Neural cell (in vitro differentiated cells): ENCODE results near the gene ZNF561. TPM values are rescaled to one million over a fixed set of nuclear protein-coding genes. Genes with fewer than 3 reads are reported as not detected.
A peak's percentile ranks its signal among the peaks of the same experiment; 100 is the strongest.

Experiments used
- H2AFZ ChIP-seq: fragments of 200-600, 300-800 bp; sonication (generic), shearing (Covaris generic); 2 replicates; pipeline ENCODE4 v1.6.0; 2014; ENCODE audit warnings: low read depth, mild to moderate bottlenecking, antibody characterized with exemption, low read length, moderate library complexity
- H3F3A ChIP-seq: fragments of 200-600 bp; shearing (Covaris generic); 2 replicates; pipeline ENCODE4 v1.6.1; 2016; ENCODE audit warnings: mild to moderate bottlenecking, moderate library complexity, mixed read lengths, antibody characterized with exemption, low read length; ENCODE audit not compliant: insufficient read depth, poor library complexity, severe bottlenecking
- H3K27ac ChIP-seq: fragments of 200-600, 300-800 bp; sonication (generic), shearing (Covaris generic); 2 replicates; pipeline ENCODE4 v1.5.1; 2014; ENCODE audit warnings: mild to moderate bottlenecking, low read length, moderate library complexity
- H3K27me3 ChIP-seq: fragments of 300-800, 200-600 bp; sonication (generic), shearing (Covaris generic); 2 replicates; pipeline ENCODE4 v1.6.0; 2014; ENCODE audit warnings: mild to moderate bottlenecking, low read depth, low read length, moderate library complexity; ENCODE audit not compliant: insufficient read depth
- H3K36me3 ChIP-seq: fragments of 300-800, 200-600 bp; sonication (generic), shearing (Covaris generic); 2 replicates; pipeline ENCODE4 v1.5.1; 2014; ENCODE audit warnings: mild to moderate bottlenecking, antibody characterized with exemption, low read length, moderate library complexity; ENCODE audit not compliant: insufficient read depth
- H3K4me2 ChIP-seq: fragments of 300-800, 200-600 bp; sonication (generic), shearing (Covaris generic); 2 replicates; pipeline ENCODE4 v1.6.0; 2014; ENCODE audit warnings: mild to moderate bottlenecking, low read length
- H3K4me3 ChIP-seq: fragments of 300-800, 200-600 bp; sonication (generic), shearing (Covaris generic); 2 replicates; pipeline ENCODE4 v1.5.1; 2014; ENCODE audit warnings: mild to moderate bottlenecking, low read length, moderate library complexity
- H3K79me2 ChIP-seq: fragments of 200-600 bp; shearing (Covaris generic); replicated peaks from 2 replicates; pipeline ENCODE4 v1.6.0; 2014; ENCODE audit warnings: mild to moderate bottlenecking, low read length, moderate library complexity; ENCODE audit not compliant: insufficient read depth
- H3K9ac ChIP-seq: fragments of 300-800, 200-600 bp; sonication (generic), shearing (Covaris generic); 2 replicates; pipeline ENCODE4 v1.6.1; 2016; ENCODE audit warnings: mild to moderate bottlenecking, low read length, mixed read lengths
- H3K9me2 ChIP-seq: fragments of 200-600 bp; shearing (Covaris generic); 2 replicates; pipeline ENCODE4 v1.6.1; 2016; ENCODE audit warnings: mild to moderate bottlenecking, low read length, mixed read lengths; ENCODE audit not compliant: insufficient read depth
- H3K9me3 ChIP-seq: fragments of 200-600, 300-800 bp; sonication (generic), shearing (Covaris generic); 2 replicates; pipeline ENCODE4 v1.6.1; 2016; ENCODE audit warnings: mild to moderate bottlenecking, mixed run types, low read length, moderate library complexity, mixed read lengths
- H4K20me1 ChIP-seq: fragments of 200-600 bp; shearing (Covaris generic); 2 replicates; pipeline ENCODE4 v1.6.1; 2016; ENCODE audit warnings: mild to moderate bottlenecking, mixed run types; ENCODE audit not compliant: insufficient read depth
- CTCF ChIP-seq: fragments of 450-650 bp; IDR thresholded peaks from 2 replicates; pipeline ENCODE4 v1.5.1; 2014; ENCODE audit warnings: antibody characterized with exemption, mild to moderate bottlenecking, moderate library complexity; ENCODE audit not compliant: poor library complexity, severe bottlenecking
- EP300 ChIP-seq: fragments of 450-650 bp; conservative IDR thresholded peaks from 2 replicates; pipeline ENCODE4 v1.6.1; 2014; ENCODE audit warnings: antibody characterized with exemption, mild to moderate bottlenecking, moderate library complexity; ENCODE audit not compliant: poor library complexity, severe bottlenecking
- EZH2 ChIP-seq: fragments of 200-600, 300-800 bp; shearing (Covaris generic), sonication (generic); IDR thresholded peaks from 2 replicates; pipeline ENCODE4 v1.6.1; 2014; ENCODE audit warnings: antibody characterized with exemption, low read length, borderline replicate concordance, mild to moderate bottlenecking; ENCODE audit not compliant: insufficient read depth, poor library complexity, severe bottlenecking
- MXI1 ChIP-seq: fragments of 450-650 bp; conservative IDR thresholded peaks from 2 replicates; pipeline ENCODE4 v1.6.1; 2014; ENCODE audit warnings: antibody characterized with exemption, mild to moderate bottlenecking; ENCODE audit not compliant: poor library complexity, severe bottlenecking
- POLR2AphosphoS5 ChIP-seq: IDR thresholded peaks from 2 replicates; pipeline ENCODE4 v1.6.1; 2012
- RAD21 ChIP-seq: fragments of 450-650 bp; conservative IDR thresholded peaks from 2 replicates; pipeline ENCODE4 v1.6.1; 2014; ENCODE audit warnings: antibody characterized with exemption, mild to moderate bottlenecking, moderate library complexity
- SMC3 ChIP-seq: fragments of 450-650 bp; conservative IDR thresholded peaks from 2 replicates; pipeline ENCODE4 v1.6.1; 2014; ENCODE audit warnings: antibody characterized with exemption, mild to moderate bottlenecking, moderate library complexity; ENCODE audit not compliant: poor library complexity
- TAF1 ChIP-seq: IDR thresholded peaks from 2 replicates; pipeline ENCODE4 v1.6.1; 2012; ENCODE audit warnings: low read depth
- polyA plus RNA-seq: library from polyadenylated mRNA; depleted of rRNA; stranded (reverse); fragments of >200 nt; gene quantifications from 2 replicates; pipeline ENCODE4 v1.2.3, GENCODE V29; 2014
- TF ChIP-seq, protein P1 (sequence below): IDR thresholded peaks from 2 replicates; pipeline ENCODE4 v1.6.1; 2012; ENCODE audit warnings: borderline replicate concordance

ZNF561 gene
- polyA plus RNA-seq, 1 donor from 2014 or later, result 35.5 TPM

DNA sequence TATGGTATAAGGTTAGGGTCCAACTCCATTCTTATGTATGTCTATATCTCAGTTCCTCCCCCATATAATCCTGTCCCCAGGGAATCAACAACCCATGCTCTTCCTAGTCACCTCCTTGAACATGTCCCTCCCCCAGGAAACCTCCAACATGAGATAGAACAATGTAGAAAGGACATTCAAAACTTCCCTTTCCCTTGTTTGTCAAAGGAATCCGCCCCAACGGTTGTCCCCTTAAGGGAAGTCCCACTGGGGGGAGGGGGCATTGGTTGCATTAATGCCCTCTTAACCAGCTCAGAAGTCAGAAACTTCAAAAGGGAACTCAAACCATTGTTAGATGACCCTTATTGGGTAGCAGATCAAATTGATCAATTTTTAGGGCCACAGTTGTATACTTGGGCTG lies 6.8 kb upstream of the ZNF561 start:
- TF ChIP-seq EZH2 (no peak), RAD21 (no peak)
- Histone ChIP-seq H4K20me1 (no peaks in the 10 kb centered on the region), H3K27me3 (no peaks in the 10 kb centered on the region), H3K9ac (no peak overlapping the region), H3K79me2 (peaks cover 5% of the 10 kb centered on the region), H3K4me2 (no peak overlapping the region), H3K27ac (no peak overlapping the region), H2AFZ (no peak overlapping the region), H3F3A (no peaks in the 10 kb centered on the region), H3K9me2 (no peaks in the 10 kb centered on the region), H3K9me3 (no peaks in the 10 kb centered on the region), H3K4me3 (no peak overlapping the region), H3K36me3 (peaks cover 3% of the 10 kb centered on the region)

- no peaks in the 10 kb centered on the region for H3K9me2 ChIP-seq
- peak overlapping the region; percentile 87 for H3K4me3 ChIP-seq
- peaks cover 30% of the 10 kb centered on the region for H3K79me2 ChIP-seq
- no peak overlapping the region for H3K27ac ChIP-seq
- no peak overlapping the region for H2AFZ ChIP-seq
- H3F3A ChIP-seq, result peaks cover 2% of the 10 kb centered on the region
- H3K27me3 ChIP-seq, result no peaks in the 10 kb centered on the region
- peak overlapping the region; percentile 95 for H3K4me2 ChIP-seq
- H3K9me3 ChIP-seq, result no peaks in the 10 kb centered on the region
- no peaks in the 10 kb centered on the region for H3K36me3 ChIP-seq
- no peak for TF ChIP-seq EZH2
- no peak for TF ChIP-seq EP300
- TF ChIP-seq MXI1, result no peak
- TF ChIP-seq, protein P1, sequence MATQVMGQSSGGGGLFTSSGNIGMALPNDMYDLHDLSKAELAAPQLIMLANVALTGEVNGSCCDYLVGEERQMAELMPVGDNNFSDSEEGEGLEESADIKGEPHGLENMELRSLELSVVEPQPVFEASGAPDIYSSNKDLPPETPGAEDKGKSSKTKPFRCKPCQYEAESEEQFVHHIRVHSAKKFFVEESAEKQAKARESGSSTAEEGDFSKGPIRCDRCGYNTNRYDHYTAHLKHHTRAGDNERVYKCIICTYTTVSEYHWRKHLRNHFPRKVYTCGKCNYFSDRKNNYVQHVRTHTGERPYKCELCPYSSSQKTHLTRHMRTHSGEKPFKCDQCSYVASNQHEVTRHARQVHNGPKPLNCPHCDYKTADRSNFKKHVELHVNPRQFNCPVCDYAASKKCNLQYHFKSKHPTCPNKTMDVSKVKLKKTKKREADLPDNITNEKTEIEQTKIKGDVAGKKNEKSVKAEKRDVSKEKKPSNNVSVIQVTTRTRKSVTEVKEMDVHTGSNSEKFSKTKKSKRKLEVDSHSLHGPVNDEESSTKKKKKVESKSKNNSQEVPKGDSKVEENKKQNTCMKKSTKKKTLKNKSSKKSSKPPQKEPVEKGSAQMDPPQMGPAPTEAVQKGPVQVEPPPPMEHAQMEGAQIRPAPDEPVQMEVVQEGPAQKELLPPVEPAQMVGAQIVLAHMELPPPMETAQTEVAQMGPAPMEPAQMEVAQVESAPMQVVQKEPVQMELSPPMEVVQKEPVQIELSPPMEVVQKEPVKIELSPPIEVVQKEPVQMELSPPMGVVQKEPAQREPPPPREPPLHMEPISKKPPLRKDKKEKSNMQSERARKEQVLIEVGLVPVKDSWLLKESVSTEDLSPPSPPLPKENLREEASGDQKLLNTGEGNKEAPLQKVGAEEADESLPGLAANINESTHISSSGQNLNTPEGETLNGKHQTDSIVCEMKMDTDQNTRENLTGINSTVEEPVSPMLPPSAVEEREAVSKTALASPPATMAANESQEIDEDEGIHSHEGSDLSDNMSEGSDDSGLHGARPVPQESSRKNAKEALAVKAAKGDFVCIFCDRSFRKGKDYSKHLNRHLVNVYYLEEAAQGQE, result no peak
- no peak for TF ChIP-seq RAD21
- no peak for TF ChIP-seq POLR2AphosphoS5
- no peak for TF ChIP-seq CTCF
- no peak for TF ChIP-seq TAF1
- TF ChIP-seq SMC3, result no peak
- H3K9ac ChIP-seq, result no peak overlapping the region
- no peaks in the 10 kb centered on the region for H4K20me1 ChIP-seq
Observed at GRCh38 chr19:9622531-9622930, 1.5 kb upstream of the ZNF561 start.

DNA sequence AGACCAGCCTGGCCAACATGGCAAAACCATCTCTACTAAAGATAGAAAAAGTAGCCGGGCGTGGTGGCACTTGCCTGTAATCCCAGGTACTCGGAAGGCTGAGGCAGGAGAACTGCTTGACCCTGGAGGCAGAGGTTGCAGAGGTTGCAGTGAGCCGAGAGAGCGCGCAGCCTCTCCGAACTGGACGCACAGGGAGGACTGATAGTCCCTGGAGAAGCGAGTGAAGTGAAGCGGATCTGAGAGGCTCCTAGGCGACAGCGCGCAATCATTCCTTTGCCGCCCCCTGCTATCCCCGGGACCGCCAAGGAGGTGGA lies 233 bp downstream of the ZNF561 start:
- H3K4me2 ChIP-seq, result peak overlapping the region; percentile 83
- TF ChIP-seq TAF1, result no peak
- TF ChIP-seq, protein P1, result peak; percentile 76
- peak; percentile 8 for TF ChIP-seq CTCF
- H3K79me2 ChIP-seq, result peaks cover 30% of the 10 kb centered on the region
- peak overlapping the region; percentile 98 for H3K9ac ChIP-seq
- H3K4me3 ChIP-seq, result peak overlapping the region; percentile 87
- H3K27ac ChIP-seq, result peak overlapping the region; percentile 99
- no peaks in the 10 kb centered on the region for H4K20me1 ChIP-seq
- peak overlapping the region; percentile 96 for H2AFZ ChIP-seq
- no peaks in the 10 kb centered on the region for H3K27me3 ChIP-seq
- no peaks in the 10 kb centered on the region for H3K9me3 ChIP-seq
- H3K9me2 ChIP-seq, result no peaks in the 10 kb centered on the region
- H3F3A ChIP-seq, result peaks cover 2% of the 10 kb centered on the region
- H3K36me3 ChIP-seq, result no peaks in the 10 kb centered on the region
